A673 (cell line): ENCODE data around the gene OR6B1. TPM values are rescaled to one million over a fixed set of nuclear protein-coding genes. Genes with fewer than 3 reads are reported as not detected.

Source experiments
- BruUV-seq: library from RNA; stranded (reverse); fragments of 400-500 nt; replicated peaks from 2 replicates; lab custom pipeline; 2021; lab: Mats Ljungman, UMichigan
- CTCF ChIA-PET: fragments of 300-600 bp; sonication (Branson Sonifier 250); formaldehyde crosslinking; loops from one replicate; lab custom pipeline; 2022; ENCODE audit warnings: antibody characterized with exemption; lab: Charles Lee
- POLR2A ChIA-PET: fragments of 300-600 bp; sonication (Branson Sonifier 250); formaldehyde crosslinking; loops from one replicate; lab custom pipeline; 2022; ENCODE audit warnings: antibody characterized with exemption; ENCODE audit not compliant: low non-redundant PET; lab: Charles Lee
- DNase-seq: peaks from one replicate; pipeline ENCODE4 v3.0.0-alpha.2; 2015; ENCODE audit warnings: low spot score
- H3K27ac ChIP-seq: fragments of 200-600 bp; sonication (generic); 2 replicates; pipeline ENCODE4 v1.5.1; 2016; ENCODE audit warnings: mixed run types, low read depth, mild to moderate bottlenecking, mixed read lengths, antibody characterized with exemption, low read length; ENCODE audit not compliant: poor library complexity, severe bottlenecking
- H3K27me3 ChIP-seq: fragments of 200-600 bp; sonication (generic); replicated peaks from 2 replicates; pipeline ENCODE4 v1.6.1; 2017; ENCODE audit warnings: mixed run types, low read depth, mild to moderate bottlenecking, mixed read lengths, antibody characterized with exemption, low read length; ENCODE audit not compliant: insufficient read depth, poor library complexity
- H3K36me3 ChIP-seq: fragments of 200-600 bp; sonication (generic); 2 replicates; pipeline ENCODE4 v1.6.1; 2016; ENCODE audit warnings: mixed run types, mild to moderate bottlenecking, mixed read lengths, antibody characterized with exemption, low read length; ENCODE audit not compliant: insufficient read depth, poor library complexity, severe bottlenecking
- H3K4me1 ChIP-seq: fragments of 200-600 bp; sonication (generic); 2 replicates; pipeline ENCODE4 v1.6.1; 2017; ENCODE audit warnings: mixed run types, mild to moderate bottlenecking, mixed read lengths, antibody characterized with exemption, low read length; ENCODE audit not compliant: insufficient read depth, poor library complexity, severe bottlenecking
- H3K4me3 ChIP-seq: fragments of 200-600 bp; sonication (generic); 2 replicates; pipeline ENCODE4 v1.5.1; 2016; ENCODE audit warnings: low read depth, mixed run types, mild to moderate bottlenecking, mixed read lengths, low read length; ENCODE audit not compliant: poor library complexity, severe bottlenecking
- H3K9me3 ChIP-seq: fragments of 200-600 bp; sonication (generic); 2 replicates; pipeline ENCODE4 v1.6.1; 2016; ENCODE audit warnings: mixed run types, low read depth, mild to moderate bottlenecking, mixed read lengths, antibody characterized with exemption, low read length; ENCODE audit not compliant: poor library complexity, severe bottlenecking
- CTCF ChIP-seq: fragments of 300-800, 200-600 bp; sonication (generic); conservative IDR thresholded peaks from 2 replicates; pipeline ENCODE4 v1.5.1; 2017; ENCODE audit warnings: low read depth, mild to moderate bottlenecking, antibody characterized with exemption, low read length, moderate library complexity, mixed read lengths
- EZH2 ChIP-seq: fragments of 200-600 bp; sonication (generic); IDR thresholded peaks from 2 replicates; pipeline ENCODE4 v1.6.1; 2017; ENCODE audit warnings: borderline replicate concordance, low read depth, mild to moderate bottlenecking, mixed read lengths, antibody characterized with exemption, low read length; ENCODE audit not compliant: poor library complexity, severe bottlenecking
- intact Hi-C: fragments of 100-400 bp; cut with micrococcal nuclease; formaldehyde crosslinking; loops from one replicate; pipeline ENCODE4 v1.10.0; 2022; ENCODE audit not compliant: unreplicated experiment
- total RNA-seq: library from RNA; stranded (reverse); gene quantifications from 2 replicates; pipeline ENCODE4 v1.2.3, GENCODE V29; 2021

Gene OR6B1
- total RNA-seq, 1 experiment from 2014 or later, result not detected

DNA sequence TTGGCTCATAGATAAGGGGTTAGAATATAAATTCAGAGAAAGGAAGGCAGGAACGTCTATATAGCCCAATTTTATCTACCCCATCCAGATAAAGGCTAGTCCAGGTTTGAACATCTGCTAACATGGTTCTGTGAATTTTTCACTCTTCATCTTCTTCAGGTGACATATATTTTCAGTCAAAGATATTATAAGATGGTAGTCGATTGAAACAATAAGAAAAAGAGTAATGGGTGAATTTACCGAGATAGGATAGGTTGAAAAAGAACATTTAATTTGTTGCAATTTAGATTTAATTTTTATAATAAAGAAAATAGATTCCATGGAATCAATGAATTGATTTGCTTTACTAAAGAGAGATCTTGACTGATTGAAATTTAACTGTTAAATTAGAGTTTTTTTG lies 45.6 kb upstream of the OR6B1 start, which contains the start of gene OR2F1:
Gene OR2F1, plus strand, starts transcription at position 301 of the 400 bp plus-strand sequence. CDS start 5,127 bp downstream, outside the sequence.
- no TSS peak for BruUV-seq
- POLR2A ChIA-PET, result no interaction called here

DNA sequence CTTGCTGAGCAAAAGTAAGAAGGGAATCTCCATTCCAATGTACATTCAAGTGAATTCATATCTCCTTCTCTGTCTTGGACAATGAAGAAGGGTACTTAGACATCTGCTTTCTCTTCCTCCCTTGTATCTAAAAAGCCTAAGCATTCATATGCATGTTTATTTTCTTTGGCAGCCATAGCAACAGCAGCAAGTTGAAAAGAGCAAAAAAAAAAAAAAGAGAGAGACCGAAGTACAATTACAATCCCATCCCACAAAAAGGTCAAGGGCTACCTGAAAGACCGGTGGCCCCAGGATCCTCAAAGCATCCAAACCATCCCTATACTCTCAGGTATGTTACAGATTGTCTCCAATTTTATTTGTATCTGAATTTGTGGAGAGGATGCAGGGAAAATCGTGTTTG lies 41.3 kb upstream of the OR6B1 start:
- Histone ChIP-seq H3K4me3 (no peak overlapping the region), H3K4me1 (no peaks in the 10 kb centered on the region), H3K36me3 (no peaks in the 10 kb centered on the region), H3K27me3 (peaks cover 7% of the 10 kb centered on the region), H3K27ac (no peak overlapping the region), H3K9me3 (no peaks in the 10 kb centered on the region)
- BruUV-seq, result no TSS peak
- ChIA-PET POLR2A (no interaction called here), CTCF (no interaction called here)
- TF ChIP-seq EZH2 (no peak), CTCF (no peak)
- intact Hi-C loops, result no loop called here
- no peak for DNase-seq

More for the DNA sequence above, 45.6 kb upstream of the OR6B1 start, which contains the start of gene OR2F1:
- no peak for TF ChIP-seq CTCF
- TF ChIP-seq EZH2, result no peak
- Histone ChIP-seq H3K4me3 (no peak within 1 kb of the TSS), H3K27me3 (peaks cover 7% of the 10 kb centered on the region), H3K27ac (no peak within 1 kb of the TSS), H3K9me3 (no peaks in the 10 kb centered on the region), H3K36me3 (no peaks in the 10 kb centered on the region), H3K4me1 (no peaks in the 10 kb centered on the region)
- no peak for DNase-seq
- CTCF ChIA-PET, result no interaction called here
- intact Hi-C loops, result no loop called here

GRCh38 chr7:143960813-143961610 lies 39.1 kb upstream of the OR6B1 start:
- POLR2A ChIA-PET, result no interaction called here

More at GRCh38 chr7:143960813-143961610, 39.1 kb upstream of the OR6B1 start:
- H3K4me3 ChIP-seq, result no peak overlapping the region
- CTCF ChIA-PET, result no interaction called here
- no peak for TF ChIP-seq CTCF
- TF ChIP-seq EZH2, result no peak
- DNase-seq, result no peak
- H3K27ac ChIP-seq, result no peak overlapping the region
- BruUV-seq, result no TSS peak
- peaks cover 7% of the 10 kb centered on the region for H3K27me3 ChIP-seq
- H3K36me3 ChIP-seq, result no peaks in the 10 kb centered on the region
- intact Hi-C loops, result no loop called here
- H3K9me3 ChIP-seq, result no peaks in the 10 kb centered on the region
- H3K4me1 ChIP-seq, result no peaks in the 10 kb centered on the region
